Lung (tissue), 12 donors: Measurements from ENCODE around the gene KLHL8. TPM values are rescaled to one million over a fixed set of nuclear protein-coding genes. Genes with fewer than 3 reads are reported as not detected.
A peak's percentile ranks its signal among the peaks of the same experiment; 100 is the strongest.

Experiments used
- ATAC-seq: fragments of 200-7000 bp; cut with Tn5 transposase; one replicate; pipeline ENCODE4 v1.9.1; 2020; ENCODE audit warnings: moderate number of reproducible peaks; ENCODE audit not compliant: insufficient read depth, low FRiP score
- DNase-seq, 3 donors: peaks; one replicate each; pipeline ENCODE4 v3.0.0-alpha.2; 2013 to 2017
- H3K27ac ChIP-seq, 2 donors: one replicate each; pipeline ENCODE4 v1.5.1; 2013; ENCODE audit warnings: mild to moderate bottlenecking in 2 of 2, moderate library complexity in 2 of 2, control low read depth in 1 of 2, inconsistent platforms in 1 of 2, low read depth in 1 of 2, low read length in 1 of 2
- H3K27me3 ChIP-seq, 3 donors: one replicate each; pipeline ENCODE4 v1.5.1; 2013; ENCODE audit warnings: low read length in 2 of 3; ENCODE audit not compliant: control insufficient read depth in 3 of 3, insufficient read depth in 3 of 3
- H3K36me3 ChIP-seq, 4 donors: one replicate each; pipeline ENCODE4 v1.5.1; 2013; ENCODE audit warnings: low read length in 4 of 4, mild to moderate bottlenecking in 1 of 4, moderate library complexity in 1 of 4; ENCODE audit not compliant: control insufficient read depth in 4 of 4, insufficient read depth in 4 of 4
- H3K4me1 ChIP-seq, 5 donors: one replicate each; pipeline ENCODE4 v1.5.1; 2013; ENCODE audit warnings: low read length in 5 of 5, mild to moderate bottlenecking in 2 of 5, moderate library complexity in 1 of 5; ENCODE audit not compliant: control insufficient read depth in 5 of 5, insufficient read depth in 5 of 5
- H3K4me3 ChIP-seq: one replicate; pipeline ENCODE4 v1.5.1; 2013; ENCODE audit warnings: mild to moderate bottlenecking, control low read depth, moderate library complexity
- H3K9ac ChIP-seq, 2 donors: one replicate each; pipeline ENCODE4 v1.5.1; 2013; ENCODE audit warnings: low read length in 2 of 2, control low read depth in 1 of 2; ENCODE audit not compliant: insufficient read depth in 1 of 2
- H3K9me3 ChIP-seq, 4 donors: one replicate each; pipeline ENCODE4 v1.5.1; 2013; ENCODE audit warnings: low read length in 3 of 4, mild to moderate bottlenecking in 1 of 4, moderate library complexity in 1 of 4; ENCODE audit not compliant: control insufficient read depth in 4 of 4, insufficient read depth in 3 of 4
- CTCF ChIP-seq: IDR thresholded peaks from 2 replicates; pipeline ENCODE4 v1.5.1; 2012; ENCODE audit warnings: mild to moderate bottlenecking; ENCODE audit errors: control extremely low read depth, extremely low read depth
- WGBS, 2 donors: extraction: QIAGEN DNeasy Blood & Tissue Kit; methylation state at CpG; one replicate each; pipeline ENCODE4 v1.1.7; 2013; 5-methylcytosine and 5-hydroxymethylcytosine counted together
- polyA plus RNA-seq, 2 donors: library from polyadenylated mRNA; stranded (reverse); fragments of 200-250 nt; gene quantifications; one replicate each; pipeline ENCODE4 v1.2.1, GENCODE V29; 2013
- total RNA-seq, 2 donors: library from RNA; depleted of rRNA in 1 of 2; stranded (reverse); fragments of >200 nt in 1 of 2; gene quantifications; one replicate each; pipeline ENCODE4 v1.2.1, GENCODE V29; 2014 to 2021
- donor health status: control.
- donor health status: control.
- donor health status: Bipolar disorder and iron deficiency.
- donor health status: healthy.
- donor health status: DM: yes; HTN: yes; CAD: no.

Gene KLHL8
- total and polyA plus RNA-seq, 4 donors: 3.3 to 23.1 (median 9.9) TPM

- Histone ChIP-seq H3K36me3 (peaks cover 27 to 60% (median 42%) of the 10 kb centered on the region in 4 donors), H3K27me3 (no peaks in the 10 kb centered on the region)
- no peak for ATAC-seq
These were observed 88.4 kb downstream of the KLHL8 start for GRCh38 chr4:87132035-87132434.

GRCh38 chr4:87130985-87131703, 89.3 kb downstream of the KLHL8 start:
- ATAC-seq: peak; percentile 53
- peaks cover 0 to 3% (median 0%) of the 10 kb centered on the region in 5 donors for H3K4me1 ChIP-seq
- H3K4me3 ChIP-seq: no peak overlapping the region
- H3K9ac ChIP-seq: no peak overlapping the region
- H3K27ac ChIP-seq: peak overlapping the region in 1 of 2 donors; percentile 4
- peak in 2 of 3 donors; percentile 50 to 67 for DNase-seq
- WGBS, 2 donors: 69 to 82% methylated on average over 7 of the region's 7 CpGs
- TF ChIP-seq CTCF: no peak
- H3K9me3 ChIP-seq: no peaks in the 10 kb centered on the region
- H3K27me3 ChIP-seq: no peaks in the 10 kb centered on the region
- H3K36me3 ChIP-seq: peaks cover 24 to 55% (median 41%) of the 10 kb centered on the region in 4 donors

More at GRCh38 chr4:87132035-87132434, 88.4 kb downstream of the KLHL8 start:
- H3K9ac ChIP-seq: no peak overlapping the region
- H3K4me3 ChIP-seq: no peak overlapping the region
- no peak overlapping the region for H3K27ac ChIP-seq
- H3K4me1 ChIP-seq: peaks cover 0 to 3% (median 0%) of the 10 kb centered on the region in 5 donors
- no peaks in the 10 kb centered on the region for H3K9me3 ChIP-seq
- DNase-seq: no peak
- 92 to 96% methylated on average over 8 of the region's 8 CpGs for WGBS, 2 donors
- TF ChIP-seq CTCF: no peak

- no peak for DNase-seq
- no peak overlapping the region for H3K9ac ChIP-seq
- peaks cover 28 to 51% (median 45%) of the 10 kb centered on the region in 4 donors for H3K36me3 ChIP-seq
- TF ChIP-seq CTCF: no peak
- H3K27me3 ChIP-seq: no peaks in the 10 kb centered on the region
- H3K27ac ChIP-seq: no peak overlapping the region
- H3K4me3 ChIP-seq: no peak overlapping the region
- H3K4me1 ChIP-seq: peaks cover 0 to 3% (median 0%) of the 10 kb centered on the region in 5 donors
- WGBS, 2 donors: 97 to 99% methylated on average over 6 of the region's 6 CpGs
- ATAC-seq: no peak
- no peaks in the 10 kb centered on the region for H3K9me3 ChIP-seq
These were observed 90.7 kb downstream of the KLHL8 start for GRCh38 chr4:87129681-87130080.
